NCI-H446 (cell line): ENCODE measurements around the gene PHF21A.

Experiments
- DNase-seq, 2 experiments: peaks; one replicate each; lab custom pipeline; 2025; lab: John Stamatoyannopoulos, UW

The PHF21A gene

GRCh38 chr11:46121301-46121723 is at the start of gene PHF21A:
TSS of gene PHF21A (minus strand) at chr11:46121454. CDS start at chr11:46084219, 37,235 bp downstream.
- DNase-seq = peak; percentile 84 to 93

- no peak for DNase-seq
These were observed 49.5 kb upstream of the PHF21A start for GRCh38 chr11:46170797-46171196.

GRCh38 chr11:46162700-46163099 is 41.4 kb upstream of the PHF21A start:
- no peak for DNase-seq

- DNase-seq = no peak
These were observed 39.9 kb upstream of the PHF21A start for GRCh38 chr11:46161201-46161600.

- no peak for DNase-seq
These were observed 38.8 kb upstream of the PHF21A start for GRCh38 chr11:46160100-46160499.

GRCh38 chr11:46159680-46160079 is 38.4 kb upstream of the PHF21A start:
- no peak for DNase-seq

GRCh38 chr11:46149826-46150225 is 28.6 kb upstream of the PHF21A start:
- no peak for DNase-seq

- DNase-seq = no peak
These were observed 28.1 kb upstream of the PHF21A start for GRCh38 chr11:46149342-46149741.

GRCh38 chr11:46144741-46145140 is 23.5 kb upstream of the PHF21A start:
- no peak for DNase-seq

- DNase-seq = no peak
These were observed 22.0 kb upstream of the PHF21A start for GRCh38 chr11:46143049-46143806.

- no peak for DNase-seq
These were observed 21.3 kb upstream of the PHF21A start for GRCh38 chr11:46142561-46142960.

- no peak for DNase-seq
These were observed 20.3 kb upstream of the PHF21A start for GRCh38 chr11:46141597-46141996.

- DNase-seq = no peak
These were observed 13.3 kb upstream of the PHF21A start for GRCh38 chr11:46134540-46134939.

GRCh38 chr11:46134061-46134460 is 12.8 kb upstream of the PHF21A start:
- no peak for DNase-seq

GRCh38 chr11:46133119-46133518 is 11.9 kb upstream of the PHF21A start:
- DNase-seq = no peak

GRCh38 chr11:46130286-46130940 is 9.2 kb upstream of the PHF21A start:
- DNase-seq = no peak

- no peak for DNase-seq
These were observed 7.9 kb upstream of the PHF21A start for GRCh38 chr11:46129133-46129532.

- DNase-seq = no peak
These were observed 5.9 kb upstream of the PHF21A start for GRCh38 chr11:46127150-46127638.

- no peak for DNase-seq
These were observed 4.0 kb upstream of the PHF21A start for GRCh38 chr11:46125284-46125683.

- no peak for DNase-seq
These were observed 1.9 kb upstream of the PHF21A start for GRCh38 chr11:46122945-46123715.

- DNase-seq = peak; percentile 72 to 96
These were observed 647 bp upstream of the PHF21A start for GRCh38 chr11:46121724-46122477.
